ENCODE measurements around the gene SRD5A3.

GRCh38 chr4:55381502-55381901, 35.5 kb downstream of the SRD5A3 start:
- TF ChIP-seq CTCF (IDR thresholded peaks at IDR 0.05 in 8 of 11, conservative IDR thresholded peaks at IDR 0.05 in 3 of 11) (no peak), POLR2A (IDR thresholded peaks at IDR 0.05) (no peak)

Data from spleen (tissue), 7 donors.